ENCODE data around the gene LRRK1.

The LRRK1 gene

GRCh38 chr15:100892013-100892355 lies 27.2 kb upstream of the LRRK1 start:
- DNase-seq (ENCODE audit: low read depth in 2 of 2), result no peak

- DNase-seq (ENCODE audit: low read depth in 2 of 2), result no peak
Measured at GRCh38 chr15:100893261-100893963, 25.7 kb upstream of the LRRK1 start.

DNA sequence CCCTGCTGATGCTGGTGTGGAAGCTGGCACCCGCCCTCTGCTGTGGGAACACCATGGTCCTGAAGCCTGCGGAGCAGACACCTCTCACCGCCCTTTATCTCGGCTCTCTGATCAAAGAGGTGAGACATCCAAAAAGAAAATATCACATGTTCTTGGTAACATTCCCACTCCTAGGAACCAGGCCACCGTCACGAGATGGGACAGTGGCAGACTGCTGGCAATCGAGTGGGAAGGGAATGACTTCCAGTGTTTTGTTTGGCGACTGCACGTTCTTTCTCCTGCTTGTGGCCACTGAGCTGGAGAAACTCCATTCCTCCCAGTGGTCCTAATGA lies 25.2 kb upstream of the LRRK1 start:
- DNase-seq (ENCODE audit: low read depth in 2 of 2), result no peak

- DNase-seq (ENCODE audit: low read depth in 2 of 2), result no peak
Measured at GRCh38 chr15:100895721-100896120, 23.4 kb upstream of the LRRK1 start.

DNA sequence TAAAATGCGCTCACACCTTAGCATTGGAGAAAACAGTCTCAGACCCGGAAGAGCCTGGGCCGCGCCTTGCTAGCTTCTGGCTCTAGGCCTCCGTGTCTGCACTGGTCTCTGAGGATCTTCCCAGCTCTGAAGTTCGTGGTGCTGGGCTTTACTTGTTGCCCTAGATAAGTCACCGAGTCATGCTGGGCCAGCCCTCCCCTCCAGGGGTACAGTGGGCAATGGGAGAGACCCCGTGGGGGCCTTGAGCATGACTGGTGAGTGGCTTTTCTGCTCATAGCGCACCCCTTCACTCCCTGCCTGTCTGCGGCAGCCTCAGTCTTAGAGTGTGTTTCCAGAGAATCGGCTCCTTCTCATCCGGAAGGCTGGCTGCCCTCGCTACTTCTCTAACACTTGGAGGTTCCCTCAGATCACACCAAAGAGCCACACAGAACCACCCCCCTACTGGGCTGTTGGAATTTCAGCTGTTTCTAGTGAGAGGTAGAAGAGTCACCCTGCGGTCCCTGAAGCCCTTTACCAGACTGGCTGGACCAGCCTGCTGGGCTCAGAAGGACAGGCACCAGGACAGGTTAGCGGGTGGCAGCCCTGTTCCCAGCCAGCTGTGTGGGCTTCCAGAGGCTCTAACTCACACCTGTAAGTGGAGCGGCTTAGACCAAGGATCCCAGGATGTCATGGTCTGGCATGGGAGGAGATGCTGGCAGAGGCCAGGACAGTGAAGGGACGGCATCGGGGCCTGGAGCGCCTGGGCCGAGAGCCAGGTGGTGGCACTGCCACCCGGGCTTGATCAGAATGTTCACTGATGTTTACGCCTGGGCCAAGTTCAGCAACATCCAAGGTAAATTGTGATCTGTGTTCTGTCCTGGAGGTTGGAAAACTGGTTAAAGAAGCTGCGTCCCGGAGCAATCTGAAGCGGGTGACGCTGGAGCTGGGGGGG lies 21.7 kb upstream of the LRRK1 start:
- DNase-seq (ENCODE audit: low read depth in 2 of 2), result no peak

- DNase-seq (ENCODE audit: low read depth in 2 of 2), result no peak
Measured at GRCh38 chr15:100898152-100898490, 21.0 kb upstream of the LRRK1 start.

GRCh38 chr15:100898661-100899462 lies 20.3 kb upstream of the LRRK1 start:
- DNase-seq (ENCODE audit: low read depth in 2 of 2), result no peak

DNA sequence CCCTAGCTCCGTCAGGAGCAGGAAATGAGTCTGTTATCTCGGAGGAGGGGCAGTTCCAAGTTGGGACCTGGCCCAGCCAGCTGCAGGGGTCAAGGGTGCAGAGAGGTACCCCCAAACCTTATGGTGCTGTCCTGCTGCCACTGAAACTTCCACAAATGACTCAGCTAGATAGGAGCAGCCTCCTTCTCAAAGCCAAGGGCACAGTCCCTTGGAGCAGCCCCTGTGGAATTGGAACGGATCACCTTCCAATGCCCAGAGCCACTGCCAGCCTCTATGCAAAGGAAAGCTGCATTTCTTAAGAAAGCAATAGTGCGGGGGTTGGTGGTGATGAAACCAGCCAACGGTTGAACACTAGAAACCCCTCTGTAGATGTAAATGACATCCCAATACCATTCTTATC lies 19.6 kb upstream of the LRRK1 start:
- DNase-seq (ENCODE audit: low read depth in 2 of 2), result no peak

DNA sequence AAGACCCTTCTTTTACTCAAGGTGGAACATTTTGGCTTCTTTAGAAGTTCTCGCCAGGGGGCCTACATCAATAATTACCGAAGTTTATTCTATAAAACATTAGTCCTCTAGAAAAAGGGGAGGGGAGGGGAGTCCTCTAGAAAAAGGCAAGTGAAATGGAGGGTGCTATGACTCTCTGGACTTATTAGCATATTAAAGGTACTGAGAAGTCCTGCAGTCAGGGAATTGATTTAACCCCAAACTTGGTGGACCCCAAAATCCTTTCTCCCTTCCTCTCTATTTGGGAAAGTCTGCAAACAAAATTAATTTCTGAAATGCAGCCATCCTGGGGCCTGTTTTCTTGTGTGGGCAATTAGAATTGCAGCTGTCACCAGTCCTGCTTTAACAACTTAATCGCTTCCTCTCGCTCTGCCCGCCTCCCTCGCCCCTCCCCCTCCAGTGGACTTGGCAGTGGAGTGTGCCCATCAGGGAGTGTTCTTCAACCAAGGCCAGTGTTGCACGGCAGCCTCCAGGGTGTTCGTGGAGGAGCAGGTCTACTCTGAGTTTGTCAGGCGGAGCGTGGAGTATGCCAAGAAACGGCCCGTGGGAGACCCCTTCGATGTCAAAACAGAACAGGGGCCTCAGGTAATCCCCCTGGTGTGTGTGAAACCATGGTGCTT lies 18.9 kb upstream of the LRRK1 start:
- DNase-seq (ENCODE audit: low read depth in 2 of 2), result no peak

DNA sequence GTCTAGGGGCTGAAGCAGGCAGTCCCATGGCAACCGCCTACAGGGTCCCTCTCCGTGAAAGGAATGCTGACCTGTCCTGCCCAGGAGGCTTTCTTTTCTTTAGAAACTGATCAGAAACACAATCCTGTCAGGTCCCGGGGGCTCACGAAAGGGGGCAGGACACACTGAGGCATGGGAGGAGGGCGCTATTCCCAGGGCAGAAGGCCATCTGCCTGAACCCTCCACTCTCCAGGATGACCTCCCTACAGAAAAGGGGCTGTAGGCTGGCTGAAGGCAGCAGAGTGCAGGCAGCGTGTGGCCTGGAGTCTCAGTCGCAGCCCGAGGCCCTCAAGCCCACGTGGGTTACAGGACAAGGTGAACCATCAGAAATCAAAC lies 18.4 kb upstream of the LRRK1 start:
- no peak for DNase-seq (ENCODE audit: low read depth in 2 of 2)

- no peak for DNase-seq (ENCODE audit: low read depth in 2 of 2)
Measured at GRCh38 chr15:100901296-100901695, 17.9 kb upstream of the LRRK1 start.

DNA sequence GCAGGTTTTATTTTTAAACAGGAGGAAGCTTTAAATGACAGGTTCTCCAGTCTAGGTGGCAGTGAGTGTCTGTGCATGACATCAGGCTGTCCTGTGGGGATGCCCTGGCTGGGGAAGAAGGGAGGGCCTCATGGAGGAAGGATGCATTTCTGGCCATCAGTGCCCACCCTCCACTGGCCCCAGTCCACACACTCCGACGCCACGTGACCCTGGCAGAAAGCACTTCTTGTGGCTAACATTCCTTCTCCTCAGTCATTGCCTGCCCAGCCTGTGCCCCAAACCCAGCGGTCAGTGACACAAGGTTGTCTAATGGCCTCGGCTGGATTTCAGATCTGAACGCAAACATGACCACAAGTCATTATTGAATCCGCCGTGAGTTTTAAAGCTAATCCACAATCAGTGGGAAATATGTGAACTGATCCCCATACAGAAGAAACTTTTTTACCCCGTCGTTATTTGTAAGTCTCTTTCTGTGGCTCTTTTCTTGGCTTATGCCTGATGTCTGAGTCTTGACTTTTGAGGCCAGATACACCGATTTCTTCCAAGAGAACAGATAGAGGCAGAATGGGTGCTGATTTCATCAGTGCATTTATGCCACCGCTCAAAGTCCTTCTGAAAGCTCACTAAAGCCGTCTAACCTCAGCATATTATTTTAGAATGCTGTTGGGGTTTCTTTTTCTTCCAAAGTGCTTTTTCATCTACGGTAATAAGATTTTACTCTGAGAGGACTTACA lies 17.3 kb upstream of the LRRK1 start:
- DNase-seq (ENCODE audit: low read depth in 2 of 2), result no peak

DNA sequence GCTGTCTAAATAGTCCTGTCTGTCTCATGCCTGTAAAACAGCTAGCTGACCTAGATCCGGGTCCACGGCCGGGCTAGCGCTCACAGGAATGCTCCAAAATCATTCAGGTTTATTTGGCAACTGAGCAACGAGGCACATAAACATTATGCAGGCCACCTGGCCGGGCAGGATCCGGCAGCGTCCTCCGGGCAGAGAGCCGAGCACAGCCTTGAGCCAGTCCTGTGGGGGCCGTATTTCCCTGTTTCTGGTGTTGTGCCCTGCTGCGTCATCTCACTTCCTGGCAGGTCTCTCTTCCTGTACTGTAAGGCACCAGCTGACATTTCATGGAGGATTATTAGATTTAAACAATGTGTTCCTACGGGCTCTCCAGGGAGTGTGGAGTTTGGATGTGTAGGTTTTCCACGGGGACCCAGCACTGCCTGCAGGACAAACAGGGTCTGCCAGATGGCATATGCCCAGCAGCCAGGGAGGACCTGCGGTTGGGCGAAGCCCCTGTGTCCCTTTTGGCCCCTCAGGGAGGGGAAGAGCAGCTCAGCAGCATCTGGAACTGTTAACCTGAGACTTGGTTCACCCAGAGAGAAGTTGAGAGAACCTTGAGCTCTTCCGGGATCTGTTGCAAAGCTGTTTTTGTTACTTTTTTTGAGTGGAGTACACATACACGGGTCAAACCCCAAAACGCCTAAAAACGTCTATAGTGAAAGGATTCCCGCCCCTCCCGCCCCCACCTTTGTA lies 16.6 kb upstream of the LRRK1 start:
- DNase-seq (ENCODE audit: low read depth in 2 of 2), result no peak

DNA sequence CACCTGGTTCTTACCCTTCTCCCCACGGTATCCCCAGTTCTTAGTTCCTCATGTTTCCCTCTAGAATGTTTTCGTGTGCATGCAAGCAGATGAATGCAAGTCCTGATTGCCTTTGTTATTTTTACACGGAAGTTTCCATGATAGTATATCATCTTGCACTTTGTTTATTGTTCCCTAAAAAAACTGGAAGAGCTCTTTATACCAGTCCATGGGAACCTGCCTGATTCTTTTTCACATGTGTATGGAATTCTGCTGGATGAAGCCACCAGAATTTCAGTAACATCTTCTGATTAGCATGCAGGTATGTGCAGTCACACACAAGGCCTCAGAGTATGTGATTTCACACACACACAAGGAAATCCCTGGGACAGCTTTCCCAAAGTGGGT lies 16.0 kb upstream of the LRRK1 start:
- no peak for DNase-seq (ENCODE audit: low read depth in 2 of 2)

DNA sequence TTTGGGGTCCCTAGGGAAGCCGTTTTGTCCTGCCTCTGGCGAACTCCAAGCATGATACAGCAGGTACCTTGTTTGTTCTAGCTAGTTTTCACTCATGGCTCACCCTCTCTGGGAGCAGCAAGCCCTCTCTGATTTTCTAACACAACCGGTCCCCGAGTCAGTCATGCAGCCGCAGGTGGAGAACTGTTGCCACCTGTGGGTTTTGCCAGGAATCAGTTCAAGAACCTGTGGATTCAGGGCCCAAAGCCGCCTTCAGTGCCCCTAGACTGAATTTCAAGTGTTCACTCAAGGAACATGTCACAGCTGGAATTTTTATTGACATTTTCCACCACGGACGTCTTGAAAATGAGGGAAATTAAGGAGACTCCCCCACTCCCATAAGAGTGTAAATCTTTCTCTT lies 13.3 kb upstream of the LRRK1 start:
- no peak for DNase-seq (ENCODE audit: low read depth in 2 of 2)

DNA sequence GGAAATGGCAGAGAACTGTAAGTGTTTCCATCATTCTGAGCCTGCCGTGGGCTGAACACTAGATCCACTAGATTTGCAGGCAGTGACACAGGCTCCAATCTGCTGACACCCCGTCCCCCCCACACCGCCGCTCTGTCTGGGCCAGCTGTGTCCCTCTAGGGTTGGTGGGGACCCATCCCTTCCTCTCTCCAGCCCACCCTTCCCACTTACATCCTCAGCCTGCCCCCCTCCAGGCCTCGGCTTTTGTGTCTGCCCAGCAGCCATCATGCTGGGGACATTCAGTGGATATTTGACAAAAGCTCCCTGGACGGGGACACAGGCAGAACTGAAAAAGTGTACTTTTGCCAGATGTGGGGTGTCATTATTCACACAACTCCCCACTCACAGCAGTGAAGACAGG lies 10.7 kb upstream of the LRRK1 start:
- no peak for DNase-seq (ENCODE audit: low read depth in 2 of 2)

DNA sequence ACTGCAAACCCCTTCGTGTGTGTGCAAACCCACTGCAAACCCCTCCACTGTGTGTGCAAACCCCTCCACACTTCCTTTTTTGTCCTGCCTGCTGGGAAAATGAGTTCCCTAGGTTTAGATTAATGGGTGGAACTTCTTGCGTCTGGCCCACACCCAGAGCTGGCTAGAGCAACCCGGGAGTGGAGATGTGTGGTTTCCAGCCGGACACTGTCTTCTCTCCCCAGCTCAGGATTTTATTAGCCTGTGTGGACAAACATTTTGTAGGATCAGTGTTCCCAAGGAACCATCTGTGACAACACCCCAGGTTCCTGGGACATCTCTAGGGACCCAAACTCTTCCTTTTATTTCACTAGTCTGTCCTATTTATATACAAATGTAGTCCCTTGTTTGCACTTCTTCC lies 9.6 kb upstream of the LRRK1 start:
- DNase-seq (ENCODE audit: low read depth in 2 of 2), result no peak

GRCh38 chr15:100909989-100910955 lies 8.9 kb upstream of the LRRK1 start:
- DNase-seq (ENCODE audit: low read depth in 2 of 2), result no peak

GRCh38 chr15:100911086-100911485 lies 8.1 kb upstream of the LRRK1 start:
- DNase-seq (ENCODE audit: low read depth in 2 of 2), result no peak

DNA sequence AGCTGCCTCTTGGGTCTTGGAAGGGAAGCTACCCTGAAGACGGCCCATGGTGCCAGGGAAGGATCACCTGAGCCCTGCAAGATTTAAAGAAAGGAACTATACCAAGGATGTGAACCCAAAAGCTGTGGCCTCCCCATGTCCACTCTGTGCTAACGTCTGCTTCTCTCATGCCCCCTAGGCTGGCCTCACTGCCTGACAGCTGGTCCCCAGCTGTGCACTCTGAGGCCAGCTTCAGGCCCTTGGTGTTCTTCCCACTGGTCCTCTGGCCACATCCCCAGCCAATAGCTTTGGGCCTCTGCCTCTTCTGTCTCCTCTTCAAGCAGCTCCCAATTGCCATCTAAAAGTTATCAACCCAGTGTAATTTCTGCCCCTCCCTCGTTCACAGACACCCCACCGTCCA lies 5.2 kb upstream of the LRRK1 start:
- DNase-seq (ENCODE audit: low read depth in 2 of 2), result no peak

Data from stimulated activated CD8-positive, alpha-beta memory T cell treated with anti-CD3 and anti-CD28 coated beads, Interleukin-7, amount 100 ng/mL, for 4 hours (primary cell).